ENCODE results near the gene ADAP1. TPM values are rescaled to one million over a fixed set of nuclear protein-coding genes. Genes with fewer than 3 reads are reported as not detected.

The ADAP1 gene
- total RNA-seq, 1 experiment from 2014 or later = 11.7 TPM

DNA sequence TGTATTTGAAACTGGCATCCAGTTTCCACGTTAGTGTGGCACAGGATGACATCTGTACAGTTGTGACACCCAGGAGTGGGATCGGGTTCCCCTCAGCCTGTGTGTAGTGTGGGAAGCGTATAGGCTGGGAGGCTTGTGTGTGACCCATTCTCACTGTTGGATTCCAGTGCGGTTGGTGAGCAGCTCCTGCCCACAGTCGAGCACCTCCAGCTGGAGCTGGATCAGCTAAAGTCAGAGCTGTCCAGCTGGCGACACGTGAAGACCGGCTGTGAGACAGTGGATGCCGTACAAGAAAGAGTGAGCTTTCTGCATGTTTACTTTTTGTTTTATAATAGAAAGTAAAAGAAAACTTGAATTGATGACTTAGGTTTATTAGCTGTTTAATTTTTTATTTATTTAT, 96.8 kb downstream of the ADAP1 start:
- in situ Hi-C loops (cut with HindIII; ENCODE audit: low sequenced_read_pairs) = no loop called here

DNA sequence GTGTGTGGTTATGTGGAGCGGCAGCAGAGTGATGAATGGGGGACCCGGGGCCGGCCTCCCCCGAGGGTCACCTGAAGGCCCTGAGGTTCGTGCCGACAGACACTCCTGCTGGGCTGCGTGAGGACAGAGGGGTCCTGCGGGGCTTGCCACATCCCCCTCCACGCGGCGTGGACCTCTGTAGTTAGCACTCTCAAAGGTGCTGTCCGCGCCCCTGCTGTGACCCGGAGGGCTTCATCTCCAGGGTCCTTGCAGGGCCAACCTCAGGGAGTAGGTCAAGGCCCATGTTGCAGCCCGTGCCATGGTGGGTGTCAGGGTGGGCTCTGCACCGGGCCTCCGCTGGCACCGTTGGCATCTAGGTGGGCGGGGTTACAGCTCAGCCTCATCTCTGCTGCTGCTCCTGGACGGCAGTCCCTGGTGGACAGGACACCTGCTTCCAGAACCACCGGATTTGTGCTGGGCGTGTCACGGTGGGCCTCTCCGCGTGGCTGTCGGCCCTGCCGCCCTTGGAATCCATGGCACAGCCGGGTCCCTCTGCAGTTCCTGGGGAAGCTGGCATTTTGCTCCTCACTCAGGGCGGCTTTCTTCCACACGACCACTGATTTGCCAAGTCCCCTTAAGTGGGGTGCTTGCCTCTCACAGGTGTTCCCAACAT, 97.9 kb downstream of the ADAP1 start:
- no peak for DNase-seq (ENCODE audit: low spot score)
- in situ Hi-C loops (cut with HindIII; ENCODE audit: low sequenced_read_pairs) = no loop called here

More for the DNA sequence above, 96.8 kb downstream of the ADAP1 start:
- peak; percentile 19 for DNase-seq (ENCODE audit: low spot score)

DNA sequence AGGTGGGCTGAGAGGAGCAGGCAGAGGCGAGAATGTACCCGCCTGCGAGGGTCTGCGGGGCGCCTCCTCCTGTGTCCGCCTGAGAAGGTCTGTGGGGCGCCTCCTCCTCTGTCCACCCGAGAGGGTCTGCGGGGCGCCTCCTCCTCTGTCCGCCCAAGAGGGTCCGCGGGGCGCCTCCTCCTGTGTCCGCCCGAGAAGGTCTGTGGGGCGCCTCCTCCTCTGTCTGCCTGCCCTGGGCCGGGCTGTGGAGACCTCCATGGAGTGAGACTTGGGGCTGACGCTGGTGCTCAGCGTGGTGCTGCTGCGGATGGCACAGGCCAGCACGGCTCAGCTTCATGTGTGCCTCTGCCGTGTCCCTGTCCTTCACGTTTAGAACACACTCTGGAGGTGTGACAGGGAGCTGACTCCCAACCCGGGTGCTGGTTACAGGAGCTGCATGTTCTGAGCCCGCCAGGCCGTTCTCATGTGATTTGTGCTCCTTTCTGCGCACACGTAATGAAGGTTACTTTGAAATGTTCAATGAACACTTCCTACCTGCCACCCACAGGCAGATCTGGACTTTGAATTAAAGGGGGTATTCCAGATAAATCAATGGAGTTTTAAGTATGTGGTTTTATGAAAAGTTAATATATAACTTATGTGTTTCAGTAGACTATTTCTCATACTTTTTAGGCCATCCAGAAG, 98.7 kb downstream of the ADAP1 start:
- in situ Hi-C loops (cut with HindIII; ENCODE audit: low sequenced_read_pairs) = no loop called here
- DNase-seq (ENCODE audit: low spot score) = no peak

DNA sequence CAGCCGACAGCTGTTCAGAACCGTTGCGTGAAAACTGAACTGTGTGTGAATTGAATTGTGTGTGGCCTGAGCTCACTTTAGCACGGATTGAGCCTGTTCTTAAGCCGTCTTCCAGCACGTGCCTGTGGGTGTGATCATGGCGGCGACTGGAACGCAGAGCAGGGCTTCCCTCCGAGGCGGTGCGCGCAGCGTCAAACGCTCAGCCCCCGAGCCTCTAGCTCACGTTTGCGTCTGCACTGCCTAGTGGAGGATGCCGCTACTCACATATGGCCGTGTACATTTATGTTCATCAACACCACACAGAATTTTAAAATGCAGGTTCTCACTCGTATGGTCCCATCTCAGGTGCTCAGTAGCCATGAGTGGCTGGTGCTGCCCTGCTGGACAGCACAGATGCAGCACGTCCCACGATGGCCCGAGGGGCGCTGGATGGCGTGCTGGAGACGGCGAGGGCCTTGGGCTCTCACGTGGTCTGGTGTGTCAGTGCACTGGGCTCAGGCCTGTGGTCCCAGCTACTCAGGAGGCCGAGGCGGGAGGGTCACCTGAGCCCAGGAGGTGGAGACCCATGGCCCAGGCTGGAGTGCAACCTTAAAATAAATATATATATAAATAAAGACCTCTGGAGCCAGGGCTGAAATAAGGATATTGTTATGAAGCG, 100.2 kb downstream of the ADAP1 start:
- in situ Hi-C loops (cut with HindIII; ENCODE audit: low sequenced_read_pairs) = no loop called here
- DNase-seq (ENCODE audit: low spot score) = no peak

DNA sequence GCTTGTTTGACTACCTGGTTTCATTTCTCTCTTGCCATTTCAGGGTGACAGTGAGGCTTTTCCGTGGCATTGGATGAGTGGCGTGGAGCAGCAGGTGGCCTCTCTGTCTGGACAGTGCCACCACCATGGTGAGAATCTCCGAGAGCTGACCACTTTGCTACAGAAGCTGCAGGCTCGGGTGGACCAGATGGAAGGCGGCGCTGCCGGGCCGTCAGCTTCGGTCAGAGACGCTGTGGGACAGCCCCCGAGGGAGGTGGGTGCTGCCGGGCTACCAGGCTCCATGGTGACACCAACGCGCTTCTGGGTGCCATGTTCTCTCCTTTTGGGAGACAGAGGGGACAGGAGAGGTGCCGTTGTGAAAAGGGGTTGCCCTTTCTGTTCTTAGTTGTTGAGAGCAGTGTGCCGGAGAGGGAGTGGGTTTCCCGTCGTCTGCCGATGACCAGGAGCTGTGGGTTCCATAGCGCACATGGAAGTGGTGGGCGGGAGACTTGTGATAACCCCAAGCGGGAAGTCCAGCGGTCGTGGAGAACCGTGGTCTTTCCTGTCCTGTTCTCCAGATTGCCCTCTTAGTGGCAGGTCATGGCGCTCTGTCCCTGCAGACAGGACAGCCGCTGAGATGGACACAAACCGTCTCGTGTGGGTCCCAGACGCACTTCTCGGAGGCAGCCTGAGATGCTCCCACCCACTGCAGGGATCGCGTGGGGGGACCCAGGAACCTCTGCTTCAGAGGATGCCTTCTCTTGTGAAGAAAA, 100.9 kb downstream of the ADAP1 start:
- in situ Hi-C loops (cut with HindIII; ENCODE audit: low sequenced_read_pairs) = no loop called here

DNA sequence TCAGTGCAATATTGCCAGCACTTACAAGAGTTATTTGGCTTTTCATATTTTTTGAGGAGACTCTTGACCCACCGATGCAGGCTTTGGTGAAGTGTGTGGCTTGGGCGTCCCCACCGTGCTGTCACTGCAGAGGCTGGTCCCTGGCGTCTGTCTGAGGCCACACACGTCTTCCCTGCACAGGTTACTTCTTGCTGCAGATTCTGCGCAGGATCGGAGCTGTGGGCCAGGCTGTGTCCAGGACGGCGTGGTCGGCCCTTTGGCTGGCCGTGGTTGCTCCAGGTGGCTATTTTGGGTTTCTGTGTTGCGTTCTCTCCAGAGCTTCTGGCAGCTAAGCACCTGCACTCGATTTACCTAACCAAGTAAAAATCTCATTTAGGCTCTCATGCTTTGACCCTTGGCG, 103.3 kb downstream of the ADAP1 start:
- DNase-seq (ENCODE audit: low spot score) = no peak

More for the DNA sequence above, 100.9 kb downstream of the ADAP1 start:
- no peak for DNase-seq (ENCODE audit: low spot score)

DNA sequence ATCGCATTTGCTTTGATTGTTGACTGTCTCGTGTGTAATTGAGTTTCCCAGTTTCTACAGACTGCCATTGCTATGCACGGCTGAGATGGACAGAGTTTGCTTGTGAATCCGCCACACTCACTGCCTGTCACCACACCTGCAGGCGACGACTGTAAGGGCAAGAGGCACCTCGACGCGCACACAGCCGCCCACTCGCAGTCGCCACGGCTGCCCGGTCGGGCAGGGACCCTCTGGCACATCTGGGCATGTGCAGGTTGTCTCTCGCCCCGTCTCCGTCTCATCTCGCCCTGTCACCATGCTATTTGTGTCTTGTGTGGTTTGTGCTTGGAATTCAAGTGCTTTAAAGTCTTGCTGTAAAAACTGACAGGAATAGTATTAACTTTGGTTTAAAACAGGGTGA, 104.7 kb downstream of the ADAP1 start:
- DNase-seq (ENCODE audit: low spot score) = no peak
- in situ Hi-C loops (cut with HindIII; ENCODE audit: low sequenced_read_pairs) = no loop called here

More for the DNA sequence above, 103.3 kb downstream of the ADAP1 start:
- in situ Hi-C loops (cut with HindIII; ENCODE audit: low sequenced_read_pairs) = no loop called here

DNA sequence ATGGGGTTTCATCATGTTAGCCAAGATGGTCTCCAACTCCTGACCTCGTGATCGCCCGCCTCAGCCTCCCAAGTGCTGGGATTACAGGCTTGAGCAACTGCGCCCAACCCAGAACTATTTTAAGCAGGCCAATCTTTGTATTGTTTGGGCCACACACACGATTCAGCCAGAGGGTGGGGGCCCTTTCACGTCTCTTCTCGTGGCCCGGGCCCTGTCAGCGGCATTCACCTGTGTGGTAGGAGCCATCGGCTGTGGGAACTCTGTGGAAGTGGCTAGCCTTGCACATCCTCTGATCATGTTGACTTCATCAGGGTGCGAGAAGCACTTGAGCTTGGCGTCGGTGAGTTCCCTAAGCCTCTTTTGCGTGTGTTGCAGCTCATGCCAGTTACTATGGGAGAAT, 105.3 kb downstream of the ADAP1 start:
- DNase-seq (ENCODE audit: low spot score) = no peak
- in situ Hi-C loops (cut with HindIII; ENCODE audit: low sequenced_read_pairs) = no loop called here

Other genes with a start within 250 kb of the ADAP1 start
- 54.0 and 63.5 TPM in 2 replicates for gene DNAAF5, start 228.0 kb downstream of the ADAP1 start, total RNA-seq (2014; rRNA removed; shearing (Covaris generic))
- 73.7 and 83.1 TPM in 2 replicates for gene PRKAR1B, start 227.4 kb downstream of the ADAP1 start, total RNA-seq (2014; rRNA removed; shearing (Covaris generic))
- 55.9 and 107 TPM in 2 replicates for gene SUN1, start 122.2 kb downstream of the ADAP1 start, total RNA-seq (2014; rRNA removed; shearing (Covaris generic))
- gene GET4, start 78.1 kb downstream of the ADAP1 start, total RNA-seq (2014; rRNA removed; shearing (Covaris generic)) = 98.5 and 102 TPM in 2 replicates
- 5.5 and 10.6 TPM in 2 replicates for gene COX19, start 20.9 kb upstream of the ADAP1 start, total RNA-seq (2014; rRNA removed; shearing (Covaris generic))
- 0.34 TPM in 1 of 2 replicates, not detected in the other for gene CYP2W1, start 28.5 kb upstream of the ADAP1 start, total RNA-seq (2014; rRNA removed; shearing (Covaris generic))
- 1.2 TPM in 1 of 2 replicates, not detected in the other for gene GPR146, start 89.9 kb upstream of the ADAP1 start, total RNA-seq (2014; rRNA removed; shearing (Covaris generic))
- gene GPER1, start 133.4 kb upstream of the ADAP1 start, total RNA-seq (2014; rRNA removed; shearing (Covaris generic)) = 1.4 and 3.5 TPM in 2 replicates
- 17.7 and 26.5 TPM in 2 replicates for gene ZFAND2A, start 205.5 kb upstream of the ADAP1 start, total RNA-seq (2014; rRNA removed; shearing (Covaris generic))